GM12873 (cell line): ENCODE data around the gene LRRC32.

Experiments used
- CTCF ChIP-seq: IDR thresholded peaks from 2 replicates; pipeline ENCODE4 v1.5.1; 2012; ENCODE audit warnings: low read depth, mild to moderate bottlenecking, moderate library complexity, low read length, control low read depth; ENCODE audit not compliant: insufficient read depth; ENCODE audit errors: missing control alignments

LRRC32 gene

GRCh38 chr11:76614471-76615179 is 55.9 kb downstream of the LRRC32 start:
- no peak for TF ChIP-seq CTCF

DNA sequence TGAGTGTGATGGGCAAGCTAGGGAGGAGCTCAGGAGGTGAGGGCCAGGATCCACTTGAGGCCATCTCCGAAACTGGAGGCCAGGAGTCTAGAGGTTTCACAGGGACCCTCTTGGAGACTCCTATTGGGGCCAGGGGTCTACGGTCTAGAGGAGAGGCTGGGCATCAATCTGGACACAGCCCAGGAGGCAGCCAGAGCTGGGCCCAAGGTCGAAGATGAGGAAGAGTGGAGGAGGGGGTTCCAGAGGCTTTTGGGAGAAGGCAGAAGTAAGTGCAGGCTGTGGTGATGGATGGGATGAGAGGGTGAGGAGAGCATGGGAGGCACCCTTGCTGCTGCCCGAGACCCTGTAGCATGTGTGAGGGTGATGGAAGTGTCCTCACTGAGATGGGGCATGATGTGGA is 56.6 kb downstream of the LRRC32 start:
- no peak for TF ChIP-seq CTCF

- no peak for TF ChIP-seq CTCF
Measured at GRCh38 chr11:76612226-76612625, 58.3 kb downstream of the LRRC32 start.

- no peak for TF ChIP-seq CTCF
Measured at GRCh38 chr11:76610871-76611475, 59.6 kb downstream of the LRRC32 start.

GRCh38 chr11:76610371-76610770 is 60.2 kb downstream of the LRRC32 start:
- no peak for TF ChIP-seq CTCF

DNA sequence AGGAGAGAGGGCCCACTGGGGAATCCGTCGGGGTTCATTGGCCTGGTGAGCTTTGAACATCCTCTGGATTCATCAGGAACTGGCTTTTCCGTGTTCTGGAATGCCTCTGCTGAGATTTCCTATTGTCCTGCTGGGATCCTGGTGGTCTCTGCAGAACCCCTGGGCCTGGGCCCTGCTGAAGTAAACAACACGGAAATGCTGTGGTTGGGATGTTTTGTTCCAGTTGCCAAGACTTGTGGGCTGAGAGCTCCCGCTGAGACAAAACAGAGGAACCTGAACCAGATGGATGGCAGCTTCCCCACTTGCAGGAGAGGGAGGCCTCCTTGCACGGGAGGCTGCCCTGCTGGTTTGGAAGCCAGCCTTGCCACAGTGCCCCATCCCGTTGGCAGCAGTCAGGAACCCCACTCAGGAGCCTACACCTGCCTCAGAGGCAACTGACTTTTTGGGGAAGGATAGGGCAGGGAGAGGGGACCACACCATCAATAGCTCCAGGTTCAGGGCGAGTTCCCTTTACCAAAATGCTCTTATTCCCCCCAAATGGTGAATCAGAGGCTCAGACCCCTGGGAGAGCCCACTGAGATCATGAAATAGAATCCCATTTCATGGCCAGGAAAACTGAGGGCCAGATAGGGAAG is 60.7 kb downstream of the LRRC32 start:
- TF ChIP-seq CTCF: no peak
